GM21825 (cell line): Measurements from ENCODE around the gene ROBO1.

Experiments
- ATAC-seq: cut with Tn5 transposase; IDR thresholded peaks from one replicate; pipeline ENCODE4 v1.9.1; 2021; ENCODE audit warnings: mild to moderate bottlenecking, moderate library complexity; ENCODE audit not compliant: unreplicated experiment

ROBO1 gene

DNA sequence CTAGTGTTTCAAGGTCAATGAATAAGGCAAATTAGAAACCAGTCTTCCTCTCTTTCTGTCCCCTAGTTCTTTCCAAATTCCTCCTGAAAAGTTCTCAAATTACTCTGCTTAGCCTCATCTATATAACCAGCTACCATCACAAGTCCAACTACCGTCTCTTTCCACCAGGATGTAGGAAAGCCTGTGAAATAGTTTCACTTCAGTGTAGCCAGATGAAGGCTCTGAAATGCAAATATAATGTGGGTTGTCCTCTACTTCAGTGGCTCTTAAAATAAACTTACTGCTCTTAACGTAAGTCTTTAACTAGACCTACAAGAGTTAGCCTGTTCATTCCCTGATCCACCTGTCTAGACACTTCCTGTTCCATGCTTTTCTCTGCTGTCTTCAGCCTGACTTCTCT, 827.7 kb downstream of the ROBO1 start:
- ATAC-seq: no peak

GRCh38 chr3:78937475-78937874, 830.3 kb downstream of the ROBO1 start:
- ATAC-seq: no peak

DNA sequence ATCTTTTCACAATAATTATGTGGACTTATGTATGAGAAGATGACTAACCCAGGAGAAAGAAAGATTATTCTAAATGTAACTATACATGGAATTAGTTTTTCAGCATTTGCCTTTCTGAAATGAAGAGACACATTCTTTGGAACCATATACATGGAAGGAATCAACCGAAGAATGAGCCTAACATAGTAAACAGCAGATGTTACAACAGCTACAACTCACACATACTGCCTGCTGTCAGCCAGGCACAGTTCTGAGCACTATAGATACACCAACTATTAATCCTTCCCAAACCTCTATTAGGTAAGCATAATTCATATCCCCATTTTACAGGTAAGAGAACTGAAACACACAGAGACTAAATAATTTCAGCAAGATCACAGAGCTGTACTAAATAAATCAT, 840.0 kb downstream of the ROBO1 start:
- no peak for ATAC-seq

DNA sequence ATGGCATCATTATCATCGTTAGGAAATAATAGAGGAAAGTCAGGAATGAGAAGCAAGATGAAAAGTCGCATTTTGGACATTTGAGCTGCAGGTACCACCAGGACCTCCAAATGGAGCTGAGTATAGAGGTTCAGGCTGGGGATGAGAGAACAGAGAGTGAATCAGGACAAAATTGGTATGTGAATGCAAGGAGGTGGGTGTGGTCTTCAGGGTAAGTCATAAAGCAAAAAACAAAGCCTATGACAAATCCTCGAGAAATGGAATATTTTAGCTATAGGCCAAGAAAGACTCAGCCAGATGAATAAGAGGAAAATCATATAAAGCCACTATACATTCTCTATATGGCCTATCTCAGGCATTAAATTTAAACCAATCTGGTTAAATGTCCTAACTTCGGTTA, 841.3 kb downstream of the ROBO1 start:
- no peak for ATAC-seq

- no peak for ATAC-seq
These were observed 843.1 kb downstream of the ROBO1 start for GRCh38 chr3:78924711-78925110.

DNA sequence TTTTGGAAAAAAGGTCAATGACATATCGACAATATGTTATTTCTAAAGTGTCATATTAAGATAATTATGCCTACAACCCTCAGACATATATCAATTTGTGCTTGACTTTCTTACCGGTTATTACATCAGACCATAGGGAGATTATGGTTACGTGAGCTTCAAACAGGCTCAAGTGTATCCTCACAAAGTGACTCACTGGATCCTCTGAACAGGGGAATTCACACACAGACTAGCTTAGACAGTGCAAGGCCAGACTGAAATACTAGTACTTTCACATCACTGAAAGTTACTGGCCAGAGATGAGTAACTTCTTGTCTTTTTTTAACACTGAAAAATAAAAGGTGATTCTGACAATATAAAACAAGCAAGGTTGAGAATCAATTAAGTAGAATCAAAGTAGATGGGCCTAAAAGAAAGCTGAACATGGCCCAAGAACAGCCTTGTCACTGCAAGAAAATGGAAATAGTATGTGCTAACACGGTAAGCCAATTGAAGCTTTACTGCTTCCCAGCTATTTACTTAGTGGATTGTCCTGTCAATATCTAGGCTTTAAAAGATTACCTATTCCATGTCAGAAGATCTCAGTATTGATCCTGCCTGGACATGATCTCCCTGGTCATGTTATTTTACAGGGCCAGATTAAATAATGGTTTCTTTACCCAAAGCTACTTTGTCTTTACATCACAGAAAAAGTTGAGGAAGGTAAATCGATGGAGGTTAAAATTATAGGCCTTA, 848.6 kb downstream of the ROBO1 start:
- ATAC-seq: peak; percentile 73

DNA sequence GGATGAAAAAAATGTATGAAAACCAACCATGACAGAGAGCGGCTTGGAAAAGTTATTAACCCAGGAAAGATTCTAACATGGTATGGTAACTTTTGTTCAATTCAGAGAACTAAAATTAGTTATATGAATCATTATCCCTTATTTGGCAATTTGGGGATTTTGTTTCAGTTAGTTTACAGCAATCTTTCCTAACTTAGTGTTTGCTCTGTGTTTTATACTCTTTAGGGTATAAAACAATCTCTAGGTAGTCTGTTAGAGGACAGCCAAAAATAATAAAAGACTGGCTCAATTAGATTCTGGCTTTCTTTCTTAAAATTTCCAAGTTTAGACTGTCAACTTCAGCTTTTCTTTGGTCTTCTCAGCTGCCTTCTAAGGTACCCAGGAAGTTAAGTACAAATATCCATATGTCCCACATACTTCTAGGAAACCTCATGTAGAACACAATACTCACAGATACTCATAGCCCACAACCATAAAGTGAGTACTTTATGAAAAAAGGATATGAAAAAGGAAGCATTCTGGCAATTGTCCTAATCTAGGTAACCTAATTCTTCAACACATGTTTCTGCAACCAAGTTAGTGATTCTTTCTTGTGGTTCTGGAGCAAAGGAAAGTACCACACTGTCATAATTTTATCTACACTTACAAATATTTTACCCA, 849.3 kb downstream of the ROBO1 start:
- ATAC-seq: peak; percentile 15

DNA sequence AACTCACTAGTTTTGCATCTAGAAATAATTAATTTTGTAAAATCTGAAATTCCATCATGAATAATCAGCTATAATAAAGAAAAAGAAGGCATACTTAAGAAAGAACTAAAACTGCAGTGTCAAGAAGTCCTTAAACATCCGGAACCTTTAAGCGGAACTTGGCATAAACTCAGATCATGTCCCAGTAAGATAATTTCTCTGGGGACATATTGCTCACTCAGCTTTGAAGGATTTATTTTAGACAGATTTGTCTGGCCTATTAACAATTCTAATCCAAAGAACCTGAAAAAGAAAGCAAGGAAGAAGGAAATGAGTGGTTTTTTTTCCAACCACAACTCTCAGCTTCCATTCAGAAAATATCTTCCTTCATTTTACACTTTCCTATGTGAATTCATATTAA, 850.3 kb downstream of the ROBO1 start:
- ATAC-seq: no peak

GRCh38 chr3:78913711-78914110, 854.1 kb downstream of the ROBO1 start:
- no peak for ATAC-seq

DNA sequence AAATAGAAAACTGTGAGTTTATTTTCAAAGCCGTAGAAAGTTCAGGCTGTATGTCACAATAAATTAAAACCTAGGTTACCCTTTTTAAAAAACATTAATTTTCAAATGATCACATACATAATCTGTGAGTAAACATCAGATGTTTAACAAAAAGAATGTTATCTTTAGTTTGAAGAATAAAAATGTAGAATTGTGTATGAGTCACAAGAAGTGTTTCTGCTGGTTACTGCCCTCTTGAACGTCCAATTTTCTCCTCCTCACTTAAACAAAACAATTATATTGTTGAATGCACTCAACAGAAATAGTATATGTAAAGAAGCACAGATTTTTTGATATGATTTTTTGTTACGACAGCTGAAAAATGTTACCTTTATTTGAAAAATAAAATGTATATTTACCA, 855.1 kb downstream of the ROBO1 start:
- ATAC-seq: no peak

GRCh38 chr3:78912259-78912658, 855.5 kb downstream of the ROBO1 start:
- ATAC-seq: no peak

DNA sequence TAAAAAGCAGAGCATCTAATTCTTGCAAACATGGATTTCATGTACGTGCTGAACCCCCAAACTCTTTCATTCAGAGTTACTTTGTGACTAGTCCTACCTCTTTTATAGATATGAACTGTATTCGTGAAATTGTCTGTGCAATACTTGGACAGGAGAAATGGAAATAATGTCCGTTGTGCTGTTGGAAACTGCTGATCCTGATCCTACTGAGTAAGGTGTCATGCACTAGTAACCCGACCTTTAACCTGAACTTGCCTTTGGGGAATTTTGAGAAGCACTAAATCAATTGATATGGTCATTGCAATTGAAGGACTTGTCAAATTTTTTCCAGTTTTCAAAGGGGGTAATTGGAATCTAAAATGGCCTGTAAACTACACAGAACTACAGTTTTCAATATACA, 856.4 kb downstream of the ROBO1 start:
- ATAC-seq: no peak

DNA sequence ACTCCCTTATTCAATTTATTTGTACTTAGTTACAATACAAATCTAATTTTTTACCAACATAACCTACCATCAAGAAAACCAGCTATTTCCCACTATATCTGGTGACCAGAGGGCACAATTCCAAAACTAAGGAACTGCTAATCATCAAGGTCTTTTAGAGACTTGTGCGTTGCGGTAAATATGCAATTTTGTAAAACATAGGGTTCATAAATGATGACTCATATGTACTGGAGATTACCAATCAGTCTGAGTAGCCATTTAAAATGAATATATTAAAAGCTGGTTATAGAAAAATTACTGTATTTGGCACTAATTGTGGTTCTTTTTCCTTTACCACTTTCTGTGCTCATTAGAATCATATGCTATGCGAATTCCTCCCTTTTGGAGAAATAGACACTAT, 859.6 kb downstream of the ROBO1 start:
- no peak for ATAC-seq

DNA sequence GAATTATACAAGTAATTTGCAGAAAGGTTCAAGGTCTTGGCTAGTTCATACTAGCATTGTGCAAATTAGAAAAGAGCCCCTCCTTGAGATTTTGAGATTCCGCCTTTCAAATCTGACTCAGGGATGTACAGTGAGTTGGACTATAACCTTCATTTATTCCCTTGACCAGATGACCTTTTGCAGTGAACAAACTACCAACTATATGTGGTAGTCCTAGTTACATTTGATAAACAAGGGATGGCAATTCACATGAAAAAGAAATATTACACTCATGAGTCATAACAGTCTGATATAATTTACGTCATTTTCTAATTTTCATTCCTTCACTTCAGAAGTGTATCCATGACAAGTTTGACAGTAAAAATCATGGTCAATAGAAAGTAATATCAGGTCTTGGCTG, 860.4 kb downstream of the ROBO1 start:
- no peak for ATAC-seq

DNA sequence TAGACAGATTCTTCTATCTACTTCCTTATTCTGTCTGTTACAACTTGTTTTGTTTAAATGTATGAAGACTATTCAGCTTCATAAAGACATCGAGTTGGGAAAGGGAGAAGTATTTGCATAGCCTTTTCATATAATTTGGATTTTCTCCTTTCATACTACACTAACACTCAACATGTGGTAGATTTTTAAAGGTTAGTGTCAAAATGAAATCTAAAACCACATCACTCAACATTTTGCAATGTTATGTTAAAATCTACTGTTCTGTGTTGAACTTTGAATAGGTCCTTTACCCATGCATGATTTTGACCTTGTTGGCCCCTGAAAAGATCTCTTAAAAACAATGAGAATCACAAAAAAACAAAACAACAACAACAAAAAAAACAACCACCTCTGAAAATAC, 860.9 kb downstream of the ROBO1 start:
- no peak for ATAC-seq

DNA sequence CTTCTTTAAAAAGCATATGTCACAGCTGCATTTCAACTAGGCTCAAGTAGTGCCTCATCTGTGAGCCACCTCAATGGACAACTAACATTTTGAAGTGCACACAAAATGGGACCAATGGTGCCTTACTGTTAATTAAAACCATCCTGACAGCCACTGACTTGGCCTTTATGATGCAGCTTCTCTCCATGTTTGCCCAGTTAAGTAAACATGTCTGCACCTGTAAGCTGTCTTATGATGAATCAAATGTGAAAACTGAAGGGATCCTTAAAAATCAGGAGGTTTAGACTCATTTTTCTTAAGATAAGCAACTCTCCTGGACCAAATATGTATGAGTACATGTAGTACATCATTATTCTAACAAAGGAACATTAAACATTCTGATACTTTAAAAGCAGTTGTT, 861.6 kb downstream of the ROBO1 start:
- ATAC-seq: no peak

DNA sequence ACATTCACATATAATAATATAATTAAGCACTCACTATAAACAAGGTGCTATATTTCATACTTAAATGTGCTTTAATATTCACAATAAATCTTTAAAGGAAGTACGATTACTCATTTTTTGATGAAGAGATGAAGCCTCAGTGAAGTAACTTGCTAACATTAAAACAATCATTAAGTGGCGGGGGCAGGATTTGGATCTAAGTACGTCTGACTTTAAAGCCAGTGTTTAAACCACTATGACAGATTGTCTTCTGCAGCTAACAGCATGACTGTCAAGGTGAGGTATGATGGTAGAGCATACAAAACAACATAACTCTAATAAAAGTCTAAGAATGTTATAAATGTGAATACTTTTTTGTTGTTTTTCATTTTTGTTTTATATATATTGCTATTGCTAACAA, 862.1 kb downstream of the ROBO1 start:
- no peak for ATAC-seq

- no peak for ATAC-seq
These were observed 866.3 kb downstream of the ROBO1 start for GRCh38 chr3:78901544-78901943.

DNA sequence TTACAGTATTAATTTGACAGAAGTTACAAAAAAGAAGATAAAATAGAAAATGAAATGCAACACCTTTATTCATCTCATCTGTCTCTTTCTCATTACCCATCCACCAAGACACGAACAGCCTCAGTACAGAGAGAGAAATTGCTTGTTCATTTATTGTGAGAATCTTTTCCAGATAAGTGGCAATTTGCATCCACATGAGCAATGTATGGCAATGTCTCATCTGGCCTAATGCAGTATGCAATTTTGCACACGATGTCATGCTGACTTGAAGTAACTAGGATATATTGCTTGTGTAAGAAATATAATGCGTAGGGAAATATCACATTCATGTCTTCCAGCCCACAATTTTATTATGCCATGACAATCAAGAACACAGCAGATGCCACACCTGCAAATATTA, 866.9 kb downstream of the ROBO1 start:
- ATAC-seq: no peak

DNA sequence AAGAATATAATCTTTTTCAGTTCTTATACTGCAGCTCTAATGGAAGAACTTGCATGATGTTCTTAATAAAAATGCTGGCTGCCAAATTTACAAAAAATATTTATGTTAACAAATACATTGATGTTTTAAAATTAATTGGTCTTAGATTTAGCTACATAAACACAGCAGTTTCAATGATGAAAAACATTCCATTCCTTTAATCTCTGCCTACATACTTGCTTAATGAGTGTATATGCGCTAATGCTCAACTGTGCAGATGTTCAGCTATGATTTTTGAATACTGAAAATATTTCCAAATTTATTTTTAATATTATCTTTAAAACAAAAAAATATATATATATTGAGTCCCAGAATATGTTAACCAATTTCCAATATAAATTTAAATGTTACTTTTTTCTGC, 867.4 kb downstream of the ROBO1 start:
- ATAC-seq: no peak

DNA sequence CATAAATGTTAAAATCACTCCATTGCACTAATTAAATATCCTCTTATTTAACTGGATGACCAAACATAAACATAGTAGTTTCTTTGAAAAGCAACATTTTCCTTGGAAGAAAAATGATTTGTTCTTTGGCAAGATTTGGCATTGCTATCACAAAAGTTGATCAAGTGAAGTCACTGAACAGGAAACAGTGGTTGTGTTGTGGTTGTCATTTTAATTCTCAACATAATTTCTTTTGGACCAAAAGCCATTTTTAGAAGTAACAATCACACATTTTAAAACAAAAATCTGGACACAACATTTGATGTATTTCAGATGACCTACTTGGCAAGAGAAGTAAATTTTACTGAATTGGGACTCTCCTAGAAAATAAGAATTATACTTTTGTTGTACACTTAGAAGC, 872.3 kb downstream of the ROBO1 start:
- ATAC-seq: no peak

GRCh38 chr3:78894787-78895186, 873.0 kb downstream of the ROBO1 start:
- no peak for ATAC-seq

GRCh38 chr3:78893161-78893560, 874.6 kb downstream of the ROBO1 start:
- no peak for ATAC-seq
